ENCODE data around the gene MAP2K6.

- TF ChIP-seq POLR2A (IDR thresholded peaks at IDR 0.05; ENCODE audit: control extremely low read depth in 1 of 2, low read depth in 2 of 2, low read length in 2 of 2), result no peak
- TF ChIP-seq CEBPB (IDR thresholded peaks at IDR 0.05; ENCODE audit: low read depth, low read length), result no peak
- no peak for TF ChIP-seq RAD21 (IDR thresholded peaks at IDR 0.05 in 1 of 2, conservative IDR thresholded peaks at IDR 0.05 in 1 of 2; ENCODE audit: low read depth in 2 of 2, low read length in 2 of 2)
- no peak for TF ChIP-seq KDM5A (IDR thresholded peaks at IDR 0.05; ENCODE audit: low read length)
- no peak for TF ChIP-seq CTCF (IDR thresholded peaks at IDR 0.05; ENCODE audit: control extremely low read depth in 1 of 3, insufficient read depth in 1 of 3, low read depth in 1 of 3, low read length in 3 of 3)
- TF ChIP-seq TAF1 (IDR thresholded peaks at IDR 0.05; ENCODE audit: low read depth, low read length), result no peak
- no peak for TF ChIP-seq TCF12 (IDR thresholded peaks at IDR 0.05; ENCODE audit: low read depth, low read length)
- no peak for TF ChIP-seq SP1 (IDR thresholded peaks at IDR 0.05; ENCODE audit: low read depth, low read length)
- no peak for TF ChIP-seq ATF3 (IDR thresholded peaks at IDR 0.05; ENCODE audit: insufficient read depth, low read depth, low read length)
These were observed 56.9 kb downstream of the MAP2K6 start for GRCh38 chr17:69471406-69471805.

Measured in H1 (cell line).